GM21381 (cell line): ENCODE results near the gene ZNF547.

Source experiments
- ATAC-seq: cut with Tn5 transposase; IDR thresholded peaks from one replicate; pipeline ENCODE4 v1.9.1; 2021; ENCODE audit warnings: mild to moderate bottlenecking, moderate library complexity; ENCODE audit not compliant: unreplicated experiment

The ZNF547 gene

DNA sequence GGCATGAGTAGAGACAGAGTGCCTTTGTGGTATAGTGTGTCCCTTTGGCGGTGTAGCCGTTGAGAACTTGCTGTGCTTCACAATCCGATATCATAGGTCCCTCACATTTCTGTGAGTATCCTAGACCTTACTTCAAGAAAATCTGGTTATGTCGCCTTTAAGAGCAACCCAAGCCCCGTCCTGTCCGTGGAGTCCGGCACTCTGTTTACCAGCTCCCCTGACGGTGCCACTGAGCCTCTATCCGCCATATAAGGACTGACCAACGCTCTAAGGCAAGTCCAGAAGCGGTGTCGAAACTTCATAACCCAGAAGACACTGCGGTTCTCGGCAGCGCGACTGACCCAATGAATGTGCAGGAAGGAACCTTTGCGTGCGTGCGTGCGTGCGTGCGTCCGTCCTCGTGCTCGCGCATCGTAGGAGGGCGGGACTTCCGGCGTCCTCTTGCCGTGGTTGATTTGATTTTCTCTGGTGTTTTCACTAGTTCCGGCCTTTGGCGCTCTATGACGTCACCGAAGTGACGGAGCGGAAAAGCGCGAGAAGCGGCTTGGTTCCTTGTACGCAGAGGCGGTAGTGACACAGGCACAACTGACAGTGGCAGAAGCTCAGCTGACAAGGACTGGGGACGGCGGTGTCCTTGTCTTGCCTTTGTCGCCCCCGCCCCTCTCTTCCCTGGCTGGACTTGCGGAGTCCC lies at the start of gene ZNF547, which contains the start of gene TRAPPC2B:
Gene ZNF547, plus strand, starts transcription at position 555 of the 691 bp plus-strand sequence. CDS start 5,005 bp downstream, outside the sequence.
Gene TRAPPC2B, plus strand, starts transcription at position 555 of the 691 bp plus-strand sequence. CDS start 1,283 bp downstream, outside the sequence.
- ATAC-seq, result peak; percentile 97

DNA sequence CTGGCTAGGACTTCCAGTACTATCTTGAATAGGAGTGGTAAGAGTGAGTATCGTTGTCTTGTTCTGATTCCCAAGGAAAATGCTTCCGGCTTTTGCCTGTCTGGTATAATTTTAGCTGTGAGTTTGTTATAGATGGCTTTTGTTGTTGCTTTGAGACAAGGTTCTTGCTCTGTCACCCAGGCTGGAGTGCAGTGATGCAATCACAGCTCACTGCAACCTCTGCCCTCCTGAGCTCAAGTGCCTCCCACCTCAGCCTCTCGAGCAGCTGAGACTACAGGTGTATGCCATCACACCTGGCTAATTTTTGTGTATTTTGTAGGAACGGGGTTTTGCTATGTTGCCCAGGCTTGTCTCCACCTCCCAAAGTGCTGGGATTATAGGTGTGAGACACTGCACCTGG lies 49.2 kb upstream of the ZNF547 start:
- no peak for ATAC-seq

DNA sequence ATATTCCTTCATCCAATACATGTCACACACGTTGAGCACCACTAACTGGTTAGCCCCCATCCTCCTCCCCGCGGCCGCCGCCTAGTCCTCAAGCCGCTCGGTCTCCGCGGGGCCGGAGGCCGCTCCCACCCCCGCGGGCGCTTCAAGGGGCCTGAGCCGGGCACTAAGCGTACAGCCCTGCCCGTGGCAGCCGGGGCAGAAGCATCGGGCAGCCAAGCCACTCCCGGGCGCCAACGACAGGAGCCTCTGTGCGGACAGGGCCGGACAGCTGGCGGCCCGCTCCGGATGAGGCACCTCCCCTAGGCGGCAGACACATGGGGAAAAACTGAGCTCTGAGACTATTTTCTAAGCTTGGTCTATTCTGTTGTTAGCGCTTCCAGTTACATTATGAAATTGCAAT lies 45.8 kb upstream of the ZNF547 start:
- ATAC-seq, result no peak

DNA sequence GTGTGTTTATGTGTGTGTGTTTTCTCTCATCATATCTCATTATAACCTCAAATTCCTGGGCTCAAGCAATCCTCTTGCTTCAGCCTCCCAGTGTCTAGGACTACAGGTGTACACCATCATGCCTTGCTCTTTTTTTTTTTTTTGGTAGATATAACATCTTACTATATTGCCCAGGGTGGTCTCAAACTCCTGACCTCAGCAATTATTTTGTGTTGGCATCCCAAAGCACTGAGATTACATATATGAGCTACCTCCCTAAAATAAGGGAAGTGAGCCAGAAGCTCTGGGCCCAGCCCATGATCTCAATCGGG lies 43.5 kb upstream of the ZNF547 start:
- no peak for ATAC-seq

DNA sequence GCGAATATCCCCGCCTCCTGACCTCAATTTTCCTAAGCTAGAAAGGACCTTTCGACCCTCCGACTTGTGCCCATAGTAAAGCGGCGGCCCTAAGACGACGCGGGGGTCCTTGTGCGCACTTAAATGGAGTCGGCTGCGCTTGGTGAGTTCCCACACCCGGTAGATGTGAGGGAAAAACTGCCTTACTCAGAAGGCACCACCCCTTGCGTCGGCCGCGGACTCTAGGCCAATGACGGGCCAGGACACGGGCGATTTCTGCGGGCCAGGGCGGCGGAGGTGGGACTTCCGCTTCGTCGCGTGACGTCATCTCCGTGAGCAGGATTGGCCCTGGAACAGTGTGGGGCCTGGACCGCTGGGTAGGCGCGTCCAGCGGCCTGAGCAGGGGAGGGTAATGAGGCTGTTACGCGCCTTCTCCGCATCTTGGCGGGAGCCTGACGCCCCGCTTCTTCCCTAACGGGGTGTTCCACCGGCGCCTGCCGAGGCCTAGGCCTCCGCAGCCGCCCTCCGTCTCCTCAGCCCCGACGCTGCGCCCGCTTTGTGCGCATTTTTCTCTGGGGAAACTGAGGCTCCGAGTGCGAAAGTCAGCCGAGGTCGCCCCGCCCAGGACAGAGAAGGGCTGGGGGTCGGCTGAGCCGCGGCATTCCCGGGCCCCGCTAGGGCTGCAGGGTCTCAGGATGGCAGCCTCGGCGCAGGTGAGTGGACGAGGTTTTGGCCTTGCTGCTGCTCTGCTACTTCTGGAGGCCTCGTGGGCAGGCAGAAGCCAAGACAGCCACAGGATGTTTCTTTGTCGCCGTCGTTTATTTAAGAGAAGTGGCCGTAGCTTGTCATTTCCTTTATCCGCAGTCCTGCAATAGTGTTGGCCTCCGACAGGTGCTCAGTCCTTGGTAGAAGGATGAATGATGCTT lies 42.9 kb upstream of the ZNF547 start, which contains the start of gene ZNF543:
Gene ZNF543, plus strand, starts transcription at position 293 of the 905 bp plus-strand sequence. Its CDS starts 382 bp downstream, at position 675.
- ATAC-seq, result peak; percentile 94

DNA sequence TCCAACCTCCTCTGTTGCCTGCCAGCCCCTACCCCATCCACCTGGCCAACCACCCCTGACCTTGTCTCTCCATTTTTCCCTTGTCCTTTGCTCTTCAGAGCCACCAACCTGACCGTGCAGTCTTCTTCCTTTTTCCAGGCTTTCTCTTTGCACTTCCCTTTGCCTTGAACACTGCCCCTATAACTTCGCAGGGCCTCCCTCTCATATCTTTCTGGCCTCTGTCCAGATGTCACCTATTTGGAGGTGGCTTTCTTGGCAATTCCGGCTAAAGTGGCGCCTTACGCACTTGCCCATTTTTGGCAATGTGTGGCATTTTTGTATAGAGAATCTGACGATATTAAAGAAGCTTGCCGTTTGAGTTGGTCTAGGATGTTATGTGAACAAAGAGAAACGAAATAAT lies 42.2 kb upstream of the ZNF547 start:
- ATAC-seq, result no peak

DNA sequence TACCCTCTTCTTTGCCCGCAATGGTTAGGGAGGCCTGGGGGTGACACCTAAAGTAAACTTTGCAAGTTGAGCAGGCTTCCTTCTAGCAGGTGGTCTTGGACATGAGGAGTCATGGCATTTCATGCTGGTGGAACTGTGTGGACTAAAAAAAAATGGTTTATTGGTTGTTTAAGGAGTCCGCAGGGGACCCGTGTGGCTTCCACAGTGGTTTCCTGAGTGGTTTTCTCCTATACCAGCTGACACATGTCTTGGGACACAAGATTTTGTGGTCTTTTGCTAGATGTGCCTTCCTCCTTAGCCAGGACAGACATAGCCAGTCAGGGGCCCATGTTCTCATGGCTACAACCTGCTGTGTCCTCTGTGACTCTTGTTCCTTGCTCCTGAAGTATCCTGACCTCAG lies 41.6 kb upstream of the ZNF547 start:
- ATAC-seq, result no peak

DNA sequence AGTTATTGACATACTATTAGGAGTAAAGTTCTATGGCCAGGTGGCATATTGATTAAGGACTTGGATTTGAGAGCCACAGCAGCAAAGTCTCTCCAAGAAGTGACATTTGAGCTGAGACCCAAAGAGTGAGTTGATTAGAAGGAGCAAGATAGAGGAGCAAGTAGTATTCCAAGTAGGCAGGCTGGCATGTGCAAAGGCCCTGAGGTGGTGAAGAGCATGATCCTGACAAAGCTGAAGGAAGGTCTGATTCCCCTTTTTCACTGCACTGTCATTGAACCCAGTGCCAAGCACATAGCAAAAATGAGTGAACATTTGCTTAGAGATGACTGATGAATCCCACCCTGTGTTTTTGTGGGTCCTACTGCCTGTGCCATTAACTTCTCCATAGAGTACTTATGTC lies 38.4 kb upstream of the ZNF547 start:
- ATAC-seq, result no peak

DNA sequence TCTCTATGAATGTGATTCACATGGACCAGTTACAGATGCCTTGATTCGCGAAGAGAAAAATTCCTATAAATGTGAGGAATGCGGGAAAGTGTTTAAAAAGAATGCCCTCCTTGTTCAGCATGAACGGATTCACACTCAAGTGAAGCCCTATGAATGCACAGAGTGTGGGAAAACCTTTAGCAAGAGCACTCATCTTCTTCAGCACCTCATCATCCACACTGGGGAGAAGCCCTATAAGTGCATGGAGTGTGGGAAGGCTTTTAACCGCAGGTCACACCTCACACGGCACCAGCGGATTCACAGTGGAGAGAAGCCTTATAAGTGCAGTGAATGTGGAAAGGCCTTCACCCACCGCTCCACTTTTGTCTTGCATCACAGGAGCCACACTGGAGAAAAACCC lies 35.4 kb upstream of the ZNF547 start:
- no peak for ATAC-seq

DNA sequence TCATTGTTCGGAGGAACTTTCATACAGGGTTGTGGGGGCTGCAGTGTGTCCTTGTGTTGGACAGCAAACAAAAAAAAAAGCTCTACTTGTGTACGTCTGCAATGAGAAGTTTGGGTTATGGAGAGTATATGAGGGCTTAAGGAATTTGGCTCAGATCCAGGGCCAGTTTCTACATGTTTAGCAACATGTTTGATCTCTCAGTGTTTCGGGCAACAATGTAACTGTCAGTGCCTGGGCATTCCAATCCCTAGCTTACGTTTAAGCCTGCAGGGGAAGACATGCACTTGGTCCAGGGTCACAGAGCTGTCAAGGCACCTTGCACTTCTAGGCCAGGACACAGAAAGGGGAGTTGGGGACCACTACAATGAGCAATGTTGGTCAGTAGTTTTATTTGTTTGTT lies 29.2 kb upstream of the ZNF547 start:
- ATAC-seq, result no peak

DNA sequence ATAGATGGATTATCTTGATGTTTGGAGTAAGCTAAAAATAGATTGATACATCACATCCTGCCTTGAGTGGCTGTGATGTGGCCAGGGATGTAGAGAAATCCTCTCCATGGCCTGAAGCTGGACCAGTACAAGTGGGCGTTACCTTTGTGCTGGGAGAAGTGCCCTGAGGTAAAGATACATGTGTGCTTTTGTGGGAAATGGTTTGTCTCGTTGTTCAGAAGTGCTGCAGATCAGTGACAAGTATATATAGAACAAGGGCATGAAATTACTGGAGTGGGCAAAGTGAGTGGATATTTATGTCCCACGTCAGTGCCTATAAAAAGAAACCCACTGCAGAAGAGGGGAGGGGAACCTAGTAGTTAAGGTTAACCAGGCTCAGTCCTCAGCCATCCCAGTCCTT lies 24.5 kb upstream of the ZNF547 start:
- no peak for ATAC-seq

DNA sequence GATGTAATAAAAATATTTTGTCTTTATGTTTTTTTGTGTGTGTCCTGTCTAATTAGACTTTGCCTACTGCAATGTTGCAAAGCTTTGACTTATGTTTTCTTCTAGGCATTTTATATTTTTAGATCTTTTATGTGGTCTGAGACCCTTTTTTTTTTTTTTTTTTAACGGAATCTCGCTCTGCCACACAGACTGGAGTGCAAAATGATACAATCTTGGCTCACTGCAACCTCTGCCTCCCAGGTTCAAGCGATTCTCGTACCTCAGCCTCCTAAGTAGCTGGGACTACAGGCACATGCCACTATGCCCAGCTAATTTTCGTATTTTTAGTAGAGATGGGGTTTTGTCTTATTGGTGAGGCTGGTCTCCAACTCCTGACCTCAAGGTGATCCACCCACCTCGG lies 20.8 kb upstream of the ZNF547 start:
- ATAC-seq, result no peak

DNA sequence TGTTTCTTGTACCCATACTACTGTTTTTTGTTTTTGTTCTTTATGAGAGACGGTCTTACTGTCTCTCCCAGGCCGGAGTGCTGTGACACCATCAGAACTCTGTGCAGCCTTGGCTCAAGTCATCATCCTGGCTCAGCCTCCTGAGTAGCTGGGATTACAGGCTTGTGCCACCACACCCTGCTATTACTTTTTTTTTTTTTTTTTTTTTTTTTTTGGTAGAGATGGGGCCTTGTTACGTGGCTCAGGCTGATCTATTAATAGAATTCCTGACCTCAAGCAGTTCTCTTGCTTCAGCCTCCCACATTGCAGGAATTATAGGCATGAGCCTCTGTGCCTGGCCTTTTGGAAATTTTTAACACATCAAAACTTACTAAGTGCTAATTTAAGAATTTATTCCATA lies 15.2 kb upstream of the ZNF547 start:
- no peak for ATAC-seq

DNA sequence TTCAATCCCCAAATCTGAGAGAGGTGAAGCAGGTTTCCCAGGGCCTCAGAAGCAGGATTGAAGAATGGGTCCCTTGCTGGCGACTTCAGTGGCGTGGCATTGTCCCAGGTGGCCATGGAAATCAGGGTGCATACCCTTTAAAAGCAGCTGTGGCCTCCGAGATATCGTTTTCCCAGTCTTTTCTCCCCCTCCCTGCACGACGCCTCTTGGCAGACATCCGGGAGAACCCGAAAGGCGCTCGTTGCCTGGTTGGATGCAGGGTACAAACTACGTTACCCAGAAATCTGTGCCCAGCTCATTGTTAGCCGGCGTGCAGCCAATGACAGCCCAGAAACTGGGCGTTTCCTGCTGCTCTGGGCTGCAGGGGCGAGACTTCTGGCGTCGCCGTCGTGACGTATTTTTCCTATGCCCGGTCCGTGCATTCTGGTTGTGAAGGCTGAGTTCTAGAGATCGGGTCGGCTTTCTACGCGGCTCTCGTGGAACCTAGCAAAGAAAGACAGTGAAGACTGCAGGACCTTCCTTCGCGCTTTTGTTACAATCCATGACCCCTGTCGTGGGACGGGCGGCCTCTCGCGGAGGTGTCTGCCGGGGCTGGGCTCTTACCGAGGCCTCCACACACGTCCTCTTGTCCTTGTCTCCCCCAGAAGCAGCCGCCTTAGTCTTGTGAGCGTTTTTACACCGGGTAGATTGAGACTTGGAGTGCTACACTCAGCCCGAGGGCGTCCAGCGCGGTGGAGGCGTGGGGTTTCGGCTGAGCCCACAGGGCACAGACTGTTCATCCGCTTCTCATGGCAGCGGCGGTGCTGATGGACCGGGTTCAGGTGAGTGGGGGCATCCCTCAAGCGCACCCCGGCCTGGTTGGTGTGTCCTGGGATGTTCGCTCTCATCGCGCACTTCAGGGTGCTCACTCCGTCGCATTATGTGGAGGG lies 12.2 kb upstream of the ZNF547 start, which contains the start of gene ZNF304:
Gene ZNF304, plus strand, starts transcription at position 395 of the 929 bp plus-strand sequence. Its CDS starts 394 bp downstream, at position 789.
- ATAC-seq, result peak; percentile 96

DNA sequence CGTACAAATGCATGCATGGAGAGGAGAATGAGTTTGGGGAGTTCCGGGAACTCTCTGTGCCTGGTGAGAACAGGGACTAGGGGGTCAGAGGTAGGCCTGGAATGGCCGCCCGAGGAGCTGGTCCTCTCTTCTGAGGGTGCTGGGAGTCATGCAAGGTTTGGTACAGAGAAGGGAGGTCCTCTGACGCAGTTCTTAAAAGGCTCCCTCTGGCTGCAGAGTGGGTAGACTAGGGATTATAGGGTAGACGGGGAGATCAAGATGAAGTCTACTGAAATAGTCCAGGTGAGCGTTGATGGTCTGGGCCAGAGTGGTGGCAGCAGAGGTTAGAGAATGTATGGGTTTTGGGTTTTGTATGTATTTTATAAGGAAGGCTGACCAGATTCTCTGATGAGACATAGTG lies 11.5 kb upstream of the ZNF547 start:
- no peak for ATAC-seq

DNA sequence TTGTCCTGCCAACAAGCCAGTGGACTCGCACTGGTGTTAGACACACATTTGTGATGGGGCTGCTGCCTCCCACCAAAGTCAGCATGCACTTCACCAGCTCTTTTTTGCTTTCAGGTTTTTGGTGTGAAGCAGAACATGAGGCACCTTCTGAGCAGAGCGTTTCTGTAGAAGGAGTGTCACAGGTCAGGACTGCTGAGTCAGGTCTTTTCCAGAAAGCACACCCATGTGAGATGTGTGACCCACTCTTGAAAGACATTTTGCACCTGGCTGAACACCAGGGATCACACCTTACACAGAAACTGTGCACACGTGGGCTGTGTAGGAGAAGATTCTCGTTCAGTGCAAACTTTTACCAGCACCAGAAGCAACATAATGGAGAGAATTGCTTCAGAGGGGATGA lies 7.4 kb upstream of the ZNF547 start:
- ATAC-seq, result no peak

DNA sequence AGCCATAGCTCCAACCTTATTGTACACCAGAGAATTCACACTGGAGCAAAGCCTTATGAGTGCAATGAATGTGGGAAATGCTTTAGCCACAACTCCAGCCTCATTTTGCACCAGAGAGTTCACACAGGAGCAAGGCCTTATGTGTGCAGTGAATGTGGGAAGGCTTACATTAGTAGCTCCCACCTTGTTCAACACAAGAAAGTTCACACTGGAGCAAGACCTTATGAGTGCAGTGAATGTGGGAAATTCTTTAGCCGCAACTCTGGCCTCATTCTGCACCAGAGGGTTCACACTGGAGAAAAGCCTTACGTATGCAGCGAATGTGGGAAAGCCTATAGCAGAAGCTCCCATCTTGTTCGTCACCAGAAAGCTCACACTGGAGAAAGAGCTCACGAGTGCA lies 5.9 kb upstream of the ZNF547 start:
- ATAC-seq, result no peak

DNA sequence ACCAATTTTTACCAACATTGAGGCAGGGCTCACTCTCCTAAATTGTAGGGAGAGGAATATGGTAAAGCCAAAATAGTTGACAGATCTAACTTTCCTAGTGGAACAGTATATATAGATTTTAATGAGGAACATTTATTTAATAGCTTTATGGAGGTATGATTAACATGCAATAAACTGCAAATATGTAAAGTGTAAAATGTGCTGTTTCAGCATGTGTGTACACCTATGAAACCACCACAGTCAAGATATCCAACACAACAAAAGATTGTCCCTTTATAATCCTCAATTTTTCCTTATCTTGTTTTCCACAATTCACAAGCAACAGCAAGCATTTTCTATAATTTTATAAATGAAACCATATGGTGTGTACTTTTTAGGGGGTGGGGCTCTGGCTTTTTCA lies 4.1 kb upstream of the ZNF547 start:
- ATAC-seq, result no peak

DNA sequence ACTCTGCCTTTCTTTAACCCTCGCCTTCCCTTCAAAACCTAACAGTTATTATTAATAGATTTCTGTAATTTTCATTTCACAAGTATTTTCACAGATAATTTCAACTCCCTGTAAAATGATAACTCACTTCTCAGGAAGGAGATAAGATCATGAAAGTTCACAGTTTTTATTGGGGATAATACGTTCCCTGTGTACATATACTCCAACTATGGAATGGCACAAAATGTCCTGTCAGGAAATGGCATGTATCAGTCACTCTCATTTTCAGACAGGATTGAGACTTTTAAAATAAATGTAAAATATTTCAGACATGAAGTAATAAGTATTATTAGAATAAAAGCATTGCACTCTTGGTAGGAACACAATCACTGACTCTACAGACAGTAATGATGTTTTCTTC lies 932 bp upstream of the ZNF547 start:
- ATAC-seq, result no peak

DNA sequence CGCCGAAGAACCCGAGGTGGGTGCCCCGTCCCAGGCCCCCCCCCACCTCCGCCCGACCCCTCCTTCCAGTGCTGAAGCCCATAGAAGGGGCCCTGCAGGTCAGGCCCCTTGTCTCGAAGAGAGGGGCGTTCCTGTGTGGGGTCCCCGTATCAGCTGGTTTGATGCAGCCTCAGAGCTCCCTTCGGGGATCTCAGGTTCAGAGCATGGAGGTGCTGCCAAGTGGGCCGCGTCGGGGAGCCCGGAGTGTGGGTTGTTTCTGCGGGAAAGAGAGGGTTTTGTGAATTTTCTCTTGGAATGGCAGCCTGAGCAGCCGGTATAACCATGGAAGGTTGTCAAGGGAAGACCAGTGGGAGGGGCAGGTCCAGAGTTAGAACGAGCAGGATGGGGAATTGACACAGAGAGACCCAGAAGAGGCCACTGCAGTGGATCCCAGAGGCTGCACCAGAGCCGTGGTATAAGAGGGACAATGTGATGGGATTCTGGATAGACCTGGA lies 384 bp downstream of the ZNF547 start:
- no peak for ATAC-seq

DNA sequence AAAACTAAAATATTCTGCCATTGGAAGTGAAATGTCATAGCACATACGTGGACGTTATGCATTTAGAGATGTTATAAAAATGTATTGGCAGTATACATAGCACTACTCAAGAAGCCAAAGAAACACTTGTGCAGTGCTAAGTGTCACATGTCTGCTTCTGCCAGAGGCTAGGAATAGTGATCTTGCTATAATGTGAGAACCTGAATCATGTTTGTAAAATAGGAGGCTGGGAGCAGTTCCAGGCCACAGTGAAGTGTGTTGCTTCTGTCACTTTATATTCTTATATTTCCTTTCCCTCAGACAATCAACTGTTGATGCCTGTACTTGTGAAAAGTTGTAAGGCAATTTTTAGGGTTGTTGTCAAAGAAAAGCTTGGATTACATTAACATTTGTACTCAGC lies 3.4 kb downstream of the ZNF547 start:
- no peak for ATAC-seq
